A673 (cell line): ENCODE measurements around the gene RHOG.

Experiments
- EZH2 ChIP-seq: fragments of 200-600 bp; sonication (generic); IDR thresholded peaks from 2 replicates; pipeline ENCODE4 v1.6.1; 2017; ENCODE audit warnings: borderline replicate concordance, low read depth, mild to moderate bottlenecking, mixed read lengths, antibody characterized with exemption, low read length; ENCODE audit not compliant: poor library complexity, severe bottlenecking
- TF ChIP-seq, protein P1 (sequence below): fragments of 300-800, 200-600 bp; sonication (generic); conservative IDR thresholded peaks from 2 replicates; pipeline ENCODE4 v1.5.1; 2017; ENCODE audit warnings: low read depth, mild to moderate bottlenecking, antibody characterized with exemption, low read length, moderate library complexity, mixed read lengths

DNA sequence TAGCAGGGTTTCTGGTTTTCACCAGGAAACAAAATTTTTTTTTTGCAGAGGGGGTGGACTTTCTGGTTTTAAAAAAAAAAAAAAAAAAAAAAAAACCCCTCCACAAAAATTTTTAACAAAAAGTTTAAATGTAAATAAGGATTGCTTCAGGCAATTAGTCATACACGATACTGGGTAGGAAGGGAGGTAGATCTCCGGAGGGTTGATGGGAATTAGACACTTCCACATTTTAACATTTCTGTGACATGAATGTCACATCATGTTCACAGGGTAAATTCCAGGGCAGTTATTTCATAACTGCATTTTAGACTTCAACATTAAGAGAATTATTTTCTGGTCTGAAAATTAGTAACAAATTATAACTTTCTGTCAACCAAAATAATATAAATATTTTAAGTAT lies 59.3 kb downstream of the RHOG start:
- TF ChIP-seq, protein P1, sequence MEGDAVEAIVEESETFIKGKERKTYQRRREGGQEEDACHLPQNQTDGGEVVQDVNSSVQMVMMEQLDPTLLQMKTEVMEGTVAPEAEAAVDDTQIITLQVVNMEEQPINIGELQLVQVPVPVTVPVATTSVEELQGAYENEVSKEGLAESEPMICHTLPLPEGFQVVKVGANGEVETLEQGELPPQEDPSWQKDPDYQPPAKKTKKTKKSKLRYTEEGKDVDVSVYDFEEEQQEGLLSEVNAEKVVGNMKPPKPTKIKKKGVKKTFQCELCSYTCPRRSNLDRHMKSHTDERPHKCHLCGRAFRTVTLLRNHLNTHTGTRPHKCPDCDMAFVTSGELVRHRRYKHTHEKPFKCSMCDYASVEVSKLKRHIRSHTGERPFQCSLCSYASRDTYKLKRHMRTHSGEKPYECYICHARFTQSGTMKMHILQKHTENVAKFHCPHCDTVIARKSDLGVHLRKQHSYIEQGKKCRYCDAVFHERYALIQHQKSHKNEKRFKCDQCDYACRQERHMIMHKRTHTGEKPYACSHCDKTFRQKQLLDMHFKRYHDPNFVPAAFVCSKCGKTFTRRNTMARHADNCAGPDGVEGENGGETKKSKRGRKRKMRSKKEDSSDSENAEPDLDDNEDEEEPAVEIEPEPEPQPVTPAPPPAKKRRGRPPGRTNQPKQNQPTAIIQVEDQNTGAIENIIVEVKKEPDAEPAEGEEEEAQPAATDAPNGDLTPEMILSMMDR = no peak
- no peak for TF ChIP-seq EZH2
